Neural progenitor cell (in vitro differentiated cells): ENCODE results near the gene MYPN.

Source experiments
- CTCF ChIP-seq: fragments of 200-600 bp; sonication (generic); IDR thresholded peaks from 2 replicates; pipeline ENCODE4 v1.5.1; 2017; ENCODE audit warnings: antibody characterized with exemption, mild to moderate bottlenecking
- EZH2 ChIP-seq: fragments of 200-600 bp; sonication (generic); IDR thresholded peaks from 2 replicates; pipeline ENCODE4 v1.6.1; 2017; ENCODE audit warnings: antibody characterized with exemption, mild to moderate bottlenecking, moderate library complexity

GRCh38 chr10:68081916-68082315 lies 27.4 kb upstream of the MYPN start:
- no peak for TF ChIP-seq CTCF
- TF ChIP-seq EZH2, result no peak
